Measurements from ENCODE around the gene SIGLEC6.

Gene SIGLEC6

GRCh38 chr19:51478381-51479234 is 52.9 kb downstream of the SIGLEC6 start, which contains the start of gene CEACAM18:
CEACAM18 (plus strand) TSS chr19:51478539.
- in situ Hi-C loops (cut with MboI; ENCODE audit: low sequenced_read_pairs), result no loop called here

GRCh38 chr19:51477344-51477743 is 54.1 kb downstream of the SIGLEC6 start:
- in situ Hi-C loops (cut with MboI; ENCODE audit: low sequenced_read_pairs), result no loop called here

GRCh38 chr19:51476164-51476563 is 55.3 kb downstream of the SIGLEC6 start:
- in situ Hi-C loops (cut with MboI; ENCODE audit: low sequenced_read_pairs), result no loop called here

- in situ Hi-C loops (cut with MboI; ENCODE audit: low sequenced_read_pairs), result loop anchor here (25.0 kb wide), 1 partner anchor 314 kb away; the partner anchor contains the start of gene FPR3
Observed at GRCh38 chr19:51473009-51473707, 58.3 kb downstream of the SIGLEC6 start.

GRCh38 chr19:51472607-51473006 is 58.9 kb downstream of the SIGLEC6 start:
- in situ Hi-C loops (cut with MboI; ENCODE audit: low sequenced_read_pairs), result loop anchor here (25.0 kb wide), 1 partner anchor 315 kb away; the partner anchor contains the start of gene FPR3

GRCh38 chr19:51471527-51471926 is 59.9 kb downstream of the SIGLEC6 start:
- in situ Hi-C loops (cut with MboI; ENCODE audit: low sequenced_read_pairs), result loop anchor here (25.0 kb wide), 1 partner anchor 316 kb away; the partner anchor contains the start of gene FPR3

- in situ Hi-C loops (cut with MboI; ENCODE audit: low sequenced_read_pairs), result loop anchor here (25.0 kb wide), 1 partner anchor 316 kb away; the partner anchor contains the start of gene FPR3
Observed at GRCh38 chr19:51470966-51471365, 60.5 kb downstream of the SIGLEC6 start.

GRCh38 chr19:51469629-51470028 is 61.8 kb downstream of the SIGLEC6 start:
- in situ Hi-C loops (cut with MboI; ENCODE audit: low sequenced_read_pairs), result loop anchor here (25.0 kb wide), 1 partner anchor 318 kb away; the partner anchor contains the start of gene FPR3

- in situ Hi-C loops (cut with MboI; ENCODE audit: low sequenced_read_pairs), result loop anchor here (25.0 kb wide), 1 partner anchor 318 kb away; the partner anchor contains the start of gene FPR3
Observed at GRCh38 chr19:51469162-51469561, 62.3 kb downstream of the SIGLEC6 start.

- in situ Hi-C loops (cut with MboI; ENCODE audit: low sequenced_read_pairs), result loop anchor here (25.0 kb wide), 1 partner anchor 319 kb away; the partner anchor contains the start of gene FPR3
Observed at GRCh38 chr19:51468545-51468920, 62.9 kb downstream of the SIGLEC6 start.

- in situ Hi-C loops (cut with MboI; ENCODE audit: low sequenced_read_pairs), result loop anchor here (25.0 kb wide), 1 partner anchor 319 kb away; the partner anchor contains the start of gene FPR3
Observed at GRCh38 chr19:51467864-51468544, 63.5 kb downstream of the SIGLEC6 start.
